GM21367 (cell line): Measurements from ENCODE around the gene GALNT14.

Experiments used
- ATAC-seq: cut with Tn5 transposase; IDR thresholded peaks from one replicate; pipeline ENCODE4 v1.9.1; 2021; ENCODE audit not compliant: unreplicated experiment

Gene GALNT14

DNA sequence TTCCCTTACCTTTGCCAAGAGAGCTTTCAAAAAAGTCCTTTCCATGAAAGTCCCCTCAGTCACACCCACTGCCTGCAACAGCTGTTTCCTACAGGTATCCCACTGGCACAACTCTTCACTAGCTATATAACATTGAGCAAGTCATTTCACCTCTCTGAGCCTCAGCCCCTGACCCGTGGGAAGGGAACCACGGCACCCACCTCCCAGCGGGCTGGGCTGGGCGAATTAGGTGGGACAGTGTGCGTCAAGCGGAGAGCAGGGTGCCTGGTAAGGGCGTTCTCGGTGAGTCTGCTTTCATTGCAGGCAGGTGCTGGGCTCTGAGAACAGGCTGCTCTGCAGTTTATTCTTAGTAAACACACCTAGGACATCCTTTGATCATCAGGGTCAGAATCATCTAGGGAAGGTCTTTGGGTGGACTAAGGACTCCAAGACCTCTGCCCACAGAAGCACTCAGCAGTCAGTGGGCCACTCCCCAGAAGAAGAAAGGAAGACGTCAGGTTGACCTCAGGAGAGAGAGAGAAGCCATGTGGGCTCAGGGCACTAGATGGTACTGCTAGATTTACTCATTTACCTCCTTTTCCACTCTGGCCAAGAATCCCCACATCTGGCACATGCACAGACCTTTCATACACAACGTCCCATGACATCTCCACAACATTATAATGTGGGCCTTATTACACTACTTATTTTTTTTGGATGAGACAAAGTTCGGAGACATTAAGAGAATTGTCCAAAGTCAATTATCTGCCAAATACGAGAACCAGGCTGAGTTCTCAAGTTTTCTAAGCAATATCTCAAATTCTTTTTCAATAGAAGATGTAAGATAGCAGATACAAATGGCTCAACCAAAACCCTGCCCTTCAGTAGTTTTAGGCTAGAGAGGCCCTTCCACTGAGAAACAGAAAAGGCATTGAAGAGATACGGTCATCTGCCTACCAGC, 79.9 kb downstream of the GALNT14 start:
- ATAC-seq: no peak

DNA sequence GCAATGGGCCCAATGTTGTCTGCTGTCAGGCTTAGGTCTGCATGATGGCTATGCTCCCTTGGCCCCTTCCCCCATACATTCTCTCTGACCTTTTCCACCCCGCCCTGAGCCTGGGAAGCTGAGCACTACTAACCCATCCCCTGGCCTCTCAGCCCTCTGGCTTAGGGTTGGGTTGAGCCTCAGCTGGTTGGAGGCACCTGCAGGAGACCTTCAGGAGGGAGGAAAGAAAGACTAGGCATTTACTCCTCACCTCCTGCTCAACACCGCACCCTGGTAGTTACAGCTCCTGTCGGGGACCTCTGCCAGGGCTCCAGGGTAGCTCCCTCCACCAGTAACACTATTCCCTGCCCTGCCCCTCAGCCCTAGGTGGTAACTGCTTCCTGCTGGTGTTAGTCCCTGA, 80.5 kb downstream of the GALNT14 start:
- no peak for ATAC-seq

DNA sequence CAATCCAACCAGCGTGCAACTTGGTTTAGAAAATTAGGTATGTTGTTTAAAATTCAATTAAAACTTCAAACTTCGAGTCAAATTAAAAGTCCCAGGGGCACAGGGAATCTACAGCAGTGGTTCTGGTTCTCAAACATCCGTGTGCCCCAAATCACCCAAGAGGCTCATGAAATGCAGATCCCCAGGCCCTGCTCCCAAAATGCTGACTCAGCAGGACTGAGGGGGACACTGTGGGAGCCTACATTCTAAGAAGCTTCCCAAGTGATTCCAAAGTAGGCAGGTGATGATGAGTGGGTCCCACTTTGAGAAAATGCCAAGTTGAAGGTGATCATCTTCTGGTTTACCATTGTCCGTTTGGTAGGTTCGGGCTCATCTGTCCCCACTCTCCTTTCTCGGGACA, 82.3 kb downstream of the GALNT14 start:
- no peak for ATAC-seq

DNA sequence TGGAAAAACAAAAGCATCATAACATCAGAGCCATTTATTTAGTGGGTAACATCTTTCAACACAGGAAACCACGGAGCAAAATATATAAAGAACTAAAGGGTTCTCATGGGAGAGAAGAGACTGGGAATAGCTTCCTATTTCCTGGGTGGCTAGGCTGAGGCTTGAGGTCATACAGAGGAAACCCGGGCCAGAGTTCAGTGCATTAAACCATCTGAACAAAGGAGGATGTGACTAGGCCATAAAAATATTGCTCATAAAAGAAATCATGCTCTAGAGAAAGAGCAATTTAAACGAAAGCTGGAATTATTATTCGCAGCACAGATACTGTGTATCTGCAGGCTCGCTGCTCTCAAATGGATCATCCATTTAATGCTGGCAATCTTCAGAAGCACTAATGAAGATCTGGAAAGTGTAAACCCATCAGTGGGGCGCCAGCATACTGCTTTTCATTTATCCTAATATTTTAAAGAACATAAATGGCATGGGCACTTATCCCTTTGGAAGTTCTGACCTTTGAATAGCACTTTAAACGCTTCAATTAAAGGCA, 83.3 kb downstream of the GALNT14 start:
- ATAC-seq: no peak

DNA sequence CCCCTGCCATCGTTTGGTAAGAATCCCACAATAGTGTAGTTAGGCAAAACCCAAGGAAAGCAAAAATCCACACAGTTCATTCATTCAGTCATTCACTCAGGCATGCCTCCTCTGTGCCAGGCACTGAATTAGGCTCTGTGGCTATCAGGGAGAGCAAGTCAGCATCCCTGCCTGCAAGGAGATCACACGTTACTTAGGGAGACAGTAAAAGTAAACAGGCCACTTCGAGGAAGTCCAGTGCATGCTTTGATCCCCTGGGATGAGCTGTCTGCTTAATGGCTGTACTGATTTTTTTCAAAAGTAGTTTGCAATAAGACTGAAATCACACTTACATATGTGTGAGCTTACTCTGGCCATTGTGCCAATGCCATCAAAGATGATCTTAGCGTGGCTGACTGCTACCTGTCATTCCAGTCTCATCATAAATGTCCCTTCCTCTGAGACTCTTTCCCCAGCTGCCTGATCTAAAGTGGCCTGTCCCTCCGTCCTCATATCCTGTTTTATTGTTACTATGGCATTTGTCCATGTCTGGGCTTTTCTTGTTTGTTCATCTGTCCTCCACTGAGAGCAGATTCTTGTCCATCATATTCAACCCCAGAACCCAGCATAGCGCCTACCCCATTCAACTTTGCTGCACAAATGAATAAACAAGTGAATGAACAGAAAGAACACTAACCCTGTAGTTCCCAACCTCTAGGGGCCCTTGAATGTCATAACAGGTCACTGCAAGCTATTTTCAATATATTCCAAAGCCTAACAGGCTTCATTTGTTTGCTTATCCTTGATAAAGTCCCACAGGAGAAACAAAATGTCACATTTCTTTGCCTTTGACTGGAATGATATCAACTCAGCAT, 84.1 kb downstream of the GALNT14 start:
- no peak for ATAC-seq

DNA sequence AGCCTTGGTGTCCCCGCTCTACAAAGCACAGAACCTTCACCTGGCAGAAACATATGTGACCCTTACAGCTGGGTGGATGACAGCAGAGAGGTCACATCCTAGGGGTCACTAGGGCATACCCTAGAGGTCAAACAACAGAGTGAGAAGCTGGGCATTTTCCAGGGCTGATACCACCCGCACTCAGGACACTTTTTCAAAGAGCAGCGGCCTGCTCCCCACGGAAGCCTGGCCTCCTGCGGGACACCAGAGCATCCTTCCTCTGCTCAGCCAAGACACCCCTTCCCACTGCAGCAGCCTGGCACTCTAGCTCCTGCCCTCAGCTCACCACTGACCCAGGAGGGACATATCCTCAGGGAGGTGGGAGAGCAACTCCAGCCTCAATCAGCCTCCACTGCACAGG, 86.0 kb downstream of the GALNT14 start:
- ATAC-seq: no peak

DNA sequence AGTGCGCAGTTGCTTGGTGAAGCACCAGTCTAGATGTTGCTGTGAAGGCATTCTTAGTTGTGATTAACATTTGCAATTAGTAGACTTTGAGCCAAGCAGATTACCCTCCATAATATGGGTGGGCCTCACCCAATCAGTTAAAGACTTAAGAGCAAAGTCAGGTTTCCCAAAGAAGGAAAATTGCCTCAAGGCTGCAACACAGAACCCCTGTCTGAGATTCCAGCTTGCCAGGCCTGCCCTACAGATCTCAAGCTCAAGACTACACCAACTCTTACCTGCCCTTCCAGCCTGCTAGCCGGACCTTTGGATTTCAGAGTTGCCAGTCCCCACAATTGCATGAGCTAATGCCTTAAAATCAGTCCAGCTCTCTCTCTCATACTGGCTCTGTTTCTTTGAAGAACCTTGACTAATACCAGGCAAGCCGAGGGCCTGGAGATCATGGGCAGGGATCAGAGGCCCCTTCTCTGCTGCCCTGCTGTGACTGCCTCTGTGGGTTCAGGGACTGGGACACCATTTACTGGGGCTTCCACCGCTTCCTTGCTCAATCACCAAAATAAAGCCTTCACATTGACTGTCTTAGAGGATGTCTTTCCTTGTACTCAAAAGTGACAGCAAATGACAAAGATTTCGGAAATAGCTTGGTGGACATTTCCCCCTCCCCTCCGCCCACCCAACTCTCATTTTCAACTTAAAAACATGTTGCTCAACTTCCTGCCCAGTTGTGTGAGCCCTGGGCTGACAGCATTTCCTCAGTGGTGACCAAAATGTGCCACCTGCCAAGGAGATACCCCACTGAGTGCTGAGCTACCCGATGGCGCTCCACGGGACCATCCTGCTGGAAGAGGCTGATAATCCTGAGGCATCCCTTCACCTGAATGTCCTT, 86.7 kb downstream of the GALNT14 start:
- no peak for ATAC-seq

DNA sequence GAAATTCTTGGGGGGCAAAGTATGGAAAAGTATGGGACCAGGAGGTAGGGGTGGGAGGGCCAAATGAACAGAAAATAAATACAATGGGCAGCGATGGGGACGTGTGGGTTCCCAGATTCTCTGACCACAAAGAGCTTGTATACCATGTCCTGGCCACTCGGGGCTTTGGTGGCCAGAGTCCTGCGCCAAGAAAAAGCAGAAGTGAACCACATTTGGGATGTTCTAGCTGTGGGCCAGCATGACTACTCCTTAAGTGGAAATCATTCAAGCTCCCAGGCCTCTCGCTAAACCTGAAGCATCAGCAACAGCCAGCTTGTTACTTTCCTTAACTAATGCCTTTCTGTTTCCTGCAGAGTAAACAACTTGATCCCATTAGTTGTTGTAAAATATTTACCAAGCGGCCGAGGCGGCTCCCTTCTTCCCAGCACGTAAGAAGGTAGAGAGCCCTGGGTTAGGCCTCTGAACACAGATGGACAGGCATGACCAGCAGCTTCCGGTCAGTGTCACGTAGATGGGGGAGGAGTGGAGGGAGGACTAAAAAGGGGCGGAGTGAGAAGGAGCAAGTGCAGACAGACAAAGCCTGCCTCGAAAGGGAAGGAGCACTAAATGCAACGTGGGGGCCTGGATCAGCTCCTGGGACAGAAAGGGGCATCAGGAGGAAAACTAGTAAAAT, 88.2 kb downstream of the GALNT14 start:
- ATAC-seq: no peak

DNA sequence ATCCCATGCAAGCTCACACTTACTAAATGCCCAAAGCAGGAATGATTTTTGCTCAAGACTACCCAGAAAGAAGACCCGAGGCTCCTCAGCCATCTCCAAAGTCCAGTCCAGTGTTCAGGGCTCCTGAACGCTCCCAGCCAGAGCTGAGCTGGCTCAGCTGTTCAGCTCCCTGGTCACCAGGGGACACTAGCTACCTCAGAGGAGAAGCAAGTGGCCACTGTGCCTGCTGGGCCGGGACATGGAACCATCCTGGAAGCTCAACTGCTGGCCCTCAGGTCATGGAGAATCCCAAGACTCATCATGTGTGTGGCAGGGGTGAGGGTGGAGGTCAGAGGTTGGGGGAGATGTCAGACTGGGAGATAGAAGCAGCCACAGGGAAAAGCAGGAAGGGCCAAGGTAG, 89.0 kb downstream of the GALNT14 start:
- no peak for ATAC-seq

DNA sequence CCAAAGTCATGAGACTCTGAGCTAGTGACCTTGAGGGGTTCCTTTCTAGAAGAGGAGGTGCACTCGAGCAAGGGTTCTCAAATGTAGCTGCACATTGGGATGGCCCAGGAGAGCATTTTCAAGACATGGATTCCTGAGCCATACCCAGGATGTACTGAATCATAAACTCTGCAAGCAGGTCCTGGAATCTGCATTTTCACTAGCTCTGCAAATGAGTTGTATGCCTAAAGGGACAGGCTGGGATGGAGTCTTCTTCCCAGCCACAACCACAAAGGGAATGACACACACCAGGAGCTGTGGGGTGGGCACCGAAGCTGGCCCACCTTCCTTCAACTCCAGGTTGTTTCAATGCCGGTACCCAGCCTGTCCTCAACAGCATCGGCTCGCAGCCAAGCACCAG, 90.6 kb downstream of the GALNT14 start:
- ATAC-seq: no peak

DNA sequence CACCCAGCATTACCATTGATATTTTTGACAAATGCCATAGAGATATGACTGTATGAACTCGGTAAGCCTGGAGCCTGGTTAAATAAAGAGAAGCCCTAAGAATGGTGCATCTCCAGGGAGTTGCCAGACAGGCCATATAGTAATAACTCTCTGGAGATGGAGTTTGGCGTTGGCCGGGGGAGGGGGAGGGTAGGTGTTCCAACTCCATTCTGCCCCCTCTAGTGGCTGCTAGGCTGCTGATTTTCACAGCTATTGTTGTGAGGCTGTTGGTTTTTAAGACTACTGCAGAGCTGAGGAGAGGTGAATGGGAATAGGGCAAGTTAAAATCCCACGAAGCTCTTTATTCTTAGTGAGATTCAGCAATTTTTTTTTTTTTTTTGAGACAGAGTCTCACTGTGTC, 99.9 kb downstream of the GALNT14 start:
- no peak for ATAC-seq

DNA sequence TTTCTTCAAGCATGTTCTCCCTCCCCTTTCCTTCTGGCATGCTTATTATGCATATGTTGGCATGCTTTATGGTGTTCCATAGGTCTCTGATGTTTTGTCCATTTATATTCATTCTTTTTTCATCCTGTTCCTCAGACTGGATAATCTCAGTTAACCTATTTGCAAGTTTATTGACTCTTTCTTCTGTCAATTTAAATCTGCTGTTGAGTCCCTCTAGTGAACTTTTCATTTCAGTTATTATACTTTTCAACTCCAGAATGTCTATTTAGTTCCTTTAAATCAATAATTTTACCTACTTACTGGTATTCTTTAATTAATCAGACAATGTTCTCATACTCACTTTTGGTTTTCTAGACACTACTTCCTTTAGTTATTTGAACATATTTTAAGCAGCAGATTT, 101.2 kb downstream of the GALNT14 start:
- no peak for ATAC-seq

DNA sequence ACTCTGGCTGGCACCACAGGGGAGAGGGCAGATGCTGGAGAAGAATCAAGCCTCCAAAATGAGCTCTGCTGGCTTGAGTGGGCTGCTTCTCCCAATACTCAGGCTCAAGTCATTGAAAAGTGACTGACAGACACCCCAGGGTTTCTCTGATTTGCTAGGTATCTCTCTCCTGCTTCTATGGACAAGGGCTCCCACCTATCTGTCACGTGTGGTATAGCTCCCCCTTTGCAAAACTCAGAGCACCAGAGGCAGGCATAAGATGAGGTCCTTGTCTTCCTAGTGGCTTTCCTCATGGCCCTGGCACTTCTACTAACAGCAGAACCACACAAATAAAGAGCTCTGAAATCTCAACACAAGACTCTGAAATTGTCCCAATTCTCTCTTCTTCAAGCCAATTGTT, 105.2 kb downstream of the GALNT14 start:
- ATAC-seq: no peak

DNA sequence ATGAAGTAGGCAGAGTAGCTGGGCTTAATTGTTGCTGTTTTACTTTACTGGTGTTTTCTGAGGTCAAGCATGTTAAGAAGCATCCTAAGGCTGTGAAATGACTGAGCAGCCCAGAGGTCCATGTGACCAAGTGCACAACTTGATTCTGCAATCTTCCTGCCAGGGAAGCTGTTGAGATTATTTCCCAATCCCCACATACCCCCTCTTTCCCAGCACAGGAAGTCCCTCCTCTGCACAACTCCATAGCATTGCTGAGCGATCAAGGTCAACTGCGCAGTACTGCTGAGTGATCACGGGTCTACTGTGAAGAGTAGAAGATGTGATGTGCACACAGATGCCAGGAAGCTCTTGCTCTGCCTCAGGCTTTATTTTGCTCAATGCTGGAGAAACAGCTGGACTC, 105.8 kb downstream of the GALNT14 start:
- ATAC-seq: no peak

DNA sequence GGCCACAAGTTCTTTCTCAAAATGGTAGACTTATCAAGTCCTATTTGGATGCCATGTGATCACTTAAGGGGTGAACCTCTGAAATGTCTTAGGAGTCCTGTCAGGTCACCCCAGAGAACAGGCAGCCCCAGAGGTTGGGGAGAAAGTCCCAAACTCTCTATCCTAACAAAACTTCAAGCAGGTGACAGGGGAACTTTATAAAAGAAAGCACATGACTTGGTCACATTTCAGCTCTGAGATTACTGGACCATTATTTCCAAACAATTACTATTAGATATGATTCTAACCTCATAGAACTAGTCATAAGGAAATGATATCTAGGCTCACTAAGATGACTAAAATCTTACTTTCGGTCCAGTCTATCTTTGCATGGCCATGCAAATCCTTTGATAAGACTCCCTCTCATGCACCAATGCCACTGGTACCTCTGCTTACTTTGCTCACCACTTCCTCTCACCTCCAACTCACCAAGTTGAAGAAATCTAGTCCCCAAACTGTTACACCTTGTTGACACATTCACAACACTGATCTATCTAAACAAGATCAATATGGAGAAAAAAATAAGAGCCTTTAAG, 107.0 kb downstream of the GALNT14 start:
- ATAC-seq: peak; percentile 89

DNA sequence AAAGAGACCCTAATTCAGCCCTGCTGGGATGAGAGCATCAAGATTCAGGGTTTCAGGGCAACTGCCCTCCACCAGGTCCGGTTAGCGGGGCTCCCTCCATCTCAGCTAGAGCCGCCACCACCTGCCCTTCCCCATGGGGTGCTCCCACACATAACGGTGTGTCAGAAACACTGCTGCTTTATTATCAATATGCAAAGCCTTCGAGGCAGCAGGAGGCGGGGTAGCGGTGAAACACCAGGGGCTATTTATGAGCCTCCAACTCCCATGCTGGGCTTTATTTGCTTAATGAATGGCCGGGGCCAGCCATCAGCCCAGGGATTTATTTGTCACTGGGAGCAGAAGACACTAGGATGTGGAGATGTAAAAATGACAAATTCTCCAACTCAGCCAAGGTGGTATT, 109.8 kb downstream of the GALNT14 start:
- ATAC-seq: no peak

DNA sequence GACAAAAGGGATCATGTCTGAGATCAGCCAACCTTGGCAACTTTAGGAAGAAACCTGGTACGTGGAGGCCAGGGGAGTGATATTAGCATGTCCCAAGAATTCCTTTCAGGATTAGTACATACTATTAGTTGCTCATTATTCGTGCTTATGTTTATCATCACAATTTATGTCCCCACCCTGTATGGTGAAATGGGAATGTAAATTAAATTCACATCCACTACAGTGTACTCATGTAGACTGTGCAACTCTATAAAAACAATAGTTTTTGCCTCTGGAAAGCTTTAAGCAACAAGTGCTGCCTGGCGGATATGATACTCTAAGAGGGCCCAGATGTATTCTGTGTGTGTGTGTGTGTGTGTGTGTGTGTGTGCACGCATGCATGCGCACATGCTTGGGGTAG, 110.7 kb downstream of the GALNT14 start:
- no peak for ATAC-seq

DNA sequence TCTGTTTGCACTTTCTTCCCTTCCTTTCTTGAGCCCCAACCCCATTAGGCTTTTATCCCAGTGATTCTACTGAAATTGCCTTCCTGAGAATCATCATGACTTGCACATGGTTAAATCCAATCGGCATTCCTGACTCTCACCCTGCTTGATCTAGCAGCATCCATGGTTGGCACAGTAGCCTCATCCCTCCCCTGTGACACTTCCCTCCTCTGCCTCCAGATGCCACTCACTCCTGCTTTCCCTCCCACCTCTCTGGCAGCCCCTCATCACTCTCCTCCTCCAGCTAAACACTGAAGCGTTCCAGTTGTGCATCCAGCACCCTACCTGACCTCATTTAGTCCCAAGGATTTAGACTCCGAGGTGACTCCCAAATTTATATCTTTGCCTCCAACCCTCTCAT, 114.7 kb downstream of the GALNT14 start:
- no peak for ATAC-seq

DNA sequence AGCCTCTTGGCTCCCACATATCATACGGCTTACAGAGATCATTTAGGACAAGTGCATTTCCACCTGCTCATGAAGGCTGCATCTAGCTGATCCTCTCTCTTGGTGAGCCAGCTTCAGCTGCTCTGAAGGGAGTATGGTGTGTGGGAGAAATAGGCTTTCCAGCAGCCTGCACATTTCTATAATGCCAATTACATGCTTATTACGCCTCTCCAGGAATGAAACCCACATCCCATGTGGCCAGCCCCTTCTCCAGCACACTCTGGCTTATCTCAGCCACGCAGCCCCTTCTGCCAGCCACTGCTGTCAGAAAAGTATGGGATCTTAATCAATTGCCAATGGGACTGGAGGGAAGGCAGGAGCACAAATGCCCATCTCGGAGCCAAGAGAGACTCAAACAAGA, 117.5 kb downstream of the GALNT14 start:
- no peak for ATAC-seq

DNA sequence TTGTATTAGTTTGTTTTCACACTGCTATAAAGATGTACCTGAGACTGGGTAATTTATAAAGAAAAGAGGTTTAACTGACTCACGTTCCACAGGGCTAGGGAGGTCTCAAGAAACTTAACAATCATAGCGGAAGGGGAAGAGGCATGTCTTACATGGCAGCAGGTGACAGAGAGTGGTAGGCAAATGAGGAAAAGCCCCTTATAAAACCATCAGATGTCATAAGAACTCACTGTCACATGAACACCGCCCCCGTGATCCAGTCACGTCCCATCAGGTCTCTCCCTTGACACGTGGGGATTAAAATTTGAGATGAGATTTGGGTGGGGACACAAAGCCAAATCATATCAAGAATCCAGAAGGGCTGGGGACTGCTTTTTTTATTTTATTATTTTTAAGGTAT, 120.0 kb downstream of the GALNT14 start:
- no peak for ATAC-seq
